ENCODE results near the gene IQCC.
A peak's percentile ranks its signal among the peaks of the same experiment; 100 is the strongest.

Gene IQCC

DNA sequence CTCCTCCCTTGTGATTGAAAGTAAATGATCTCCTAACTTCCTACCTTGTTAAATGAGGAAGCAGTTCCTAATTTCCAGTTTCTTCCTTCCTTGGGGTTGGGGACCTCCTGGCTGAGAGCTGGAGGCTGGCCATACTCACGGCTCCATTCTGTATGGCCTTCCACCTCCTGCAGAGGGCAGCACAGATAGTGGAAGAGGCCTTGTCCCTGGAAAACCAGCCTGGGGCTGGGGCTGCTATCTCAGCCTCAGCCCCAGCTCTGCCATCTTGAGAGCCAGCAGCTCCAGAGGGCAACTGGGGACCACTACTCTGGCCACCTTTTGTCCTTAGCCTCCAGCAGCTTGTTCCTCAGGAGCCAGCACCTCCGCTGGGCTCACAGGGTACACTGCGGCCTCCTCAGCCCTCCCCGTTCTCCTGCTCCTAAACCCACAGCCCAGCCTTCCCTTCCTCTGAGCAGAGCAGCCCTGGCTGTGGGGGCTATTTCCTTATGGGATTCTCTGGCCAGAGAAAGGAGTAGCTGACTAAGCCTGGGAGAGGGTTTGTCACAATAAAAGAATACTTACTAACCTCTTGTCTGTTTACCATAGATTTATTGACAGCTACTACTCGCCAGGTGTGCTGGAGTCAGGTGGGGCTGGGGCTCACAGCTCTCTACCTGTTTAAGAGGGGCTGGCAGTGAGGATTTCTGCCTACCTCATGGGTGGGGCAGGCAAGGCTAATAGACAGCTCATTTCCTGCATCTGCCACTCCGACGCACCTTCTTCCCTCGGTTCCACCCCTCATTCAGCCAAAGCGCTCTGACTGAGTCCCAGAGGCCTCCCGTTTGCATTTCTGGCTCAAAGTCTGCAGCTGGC is 10.4 kb downstream of the IQCC start:
- TF ChIP-seq EZH2phosphoT487 (IDR thresholded peaks at IDR 0.05; ENCODE audit: low read depth) = no peak
- TF ChIP-seq, protein P1, sequence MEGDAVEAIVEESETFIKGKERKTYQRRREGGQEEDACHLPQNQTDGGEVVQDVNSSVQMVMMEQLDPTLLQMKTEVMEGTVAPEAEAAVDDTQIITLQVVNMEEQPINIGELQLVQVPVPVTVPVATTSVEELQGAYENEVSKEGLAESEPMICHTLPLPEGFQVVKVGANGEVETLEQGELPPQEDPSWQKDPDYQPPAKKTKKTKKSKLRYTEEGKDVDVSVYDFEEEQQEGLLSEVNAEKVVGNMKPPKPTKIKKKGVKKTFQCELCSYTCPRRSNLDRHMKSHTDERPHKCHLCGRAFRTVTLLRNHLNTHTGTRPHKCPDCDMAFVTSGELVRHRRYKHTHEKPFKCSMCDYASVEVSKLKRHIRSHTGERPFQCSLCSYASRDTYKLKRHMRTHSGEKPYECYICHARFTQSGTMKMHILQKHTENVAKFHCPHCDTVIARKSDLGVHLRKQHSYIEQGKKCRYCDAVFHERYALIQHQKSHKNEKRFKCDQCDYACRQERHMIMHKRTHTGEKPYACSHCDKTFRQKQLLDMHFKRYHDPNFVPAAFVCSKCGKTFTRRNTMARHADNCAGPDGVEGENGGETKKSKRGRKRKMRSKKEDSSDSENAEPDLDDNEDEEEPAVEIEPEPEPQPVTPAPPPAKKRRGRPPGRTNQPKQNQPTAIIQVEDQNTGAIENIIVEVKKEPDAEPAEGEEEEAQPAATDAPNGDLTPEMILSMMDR (IDR thresholded peaks at IDR 0.05; ENCODE audit: low read depth, low read length) = peak; percentile 72
- Histone ChIP-seq H3K4me3 (ENCODE audit: low read length) (no peak overlapping the region), H3K36me3 (replicated peaks; ENCODE audit: low read depth, low read length) (no peaks in the 10 kb centered on the region), H2AFZ (ENCODE audit: low read depth, low read length) (no peak overlapping the region), H3K4me1 (ENCODE audit: low read length) (peaks cover 5% of the 10 kb centered on the region; the same call in 1 of the 2 replicates), H3K4me2 (ENCODE audit: low read length) (no peak overlapping the region), H3K9me3 (ENCODE audit: insufficient read depth, low read length) (no peaks in the 10 kb centered on the region), H3K9ac (ENCODE audit: low read length) (no peak overlapping the region), H3K79me2 (ENCODE audit: low read length) (no peaks in the 10 kb centered on the region), H3K27me3 (ENCODE audit: low read depth, low read length) (no peaks in the 10 kb centered on the region), H4K20me1 (ENCODE audit: insufficient read depth, low read length) (no peaks in the 10 kb centered on the region), H3K27ac (ENCODE audit: low read length) (no peak overlapping the region)

DNA sequence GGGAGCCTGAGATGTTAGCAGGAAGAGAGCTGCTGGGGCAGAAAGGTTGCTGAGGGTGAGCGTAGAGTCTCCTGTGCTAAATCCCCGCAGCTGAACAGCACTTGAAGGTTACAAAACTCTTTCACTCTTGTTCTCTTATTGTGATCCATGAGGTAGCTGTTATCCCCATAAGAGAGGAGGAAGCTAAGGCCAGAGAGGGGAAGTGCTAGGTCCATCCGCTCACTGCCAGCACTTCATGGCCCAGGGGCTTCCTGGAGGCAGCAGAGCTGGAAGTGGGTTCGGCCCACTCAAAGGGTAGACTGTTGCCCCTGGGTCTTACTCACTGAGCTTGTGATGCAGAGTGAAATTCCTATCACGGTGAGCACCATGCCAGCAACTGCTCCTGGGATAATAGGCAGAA is 11.1 kb downstream of the IQCC start:
- H3K4me2 ChIP-seq (ENCODE audit: low read length) = no peak overlapping the region
- no peak overlapping the region for H3K9ac ChIP-seq (ENCODE audit: low read length)

DNA sequence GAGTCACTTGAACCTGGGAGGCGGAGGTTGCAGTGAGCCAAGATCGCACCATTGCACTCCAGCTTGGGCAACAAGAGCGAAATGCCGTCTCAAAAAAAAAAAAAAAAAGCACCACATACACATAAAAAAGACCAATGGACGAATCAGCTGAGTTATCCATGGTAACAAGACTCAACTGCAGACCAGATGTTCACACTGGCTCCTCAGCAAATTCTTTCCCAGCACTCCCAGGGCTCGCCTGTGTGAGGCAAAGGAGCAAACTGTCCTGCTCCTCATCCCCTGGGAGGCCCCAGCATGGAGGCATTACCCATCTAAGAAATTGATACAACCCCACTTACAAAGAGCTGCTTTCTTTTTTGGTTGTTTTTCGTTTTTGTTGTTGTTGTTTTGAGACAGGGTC is 13.6 kb downstream of the IQCC start:
- Histone ChIP-seq H2AFZ (ENCODE audit: low read depth, low read length) (no peak overlapping the region), H3K9ac (ENCODE audit: low read length) (no peak overlapping the region), H3K27ac (ENCODE audit: low read length) (no peak overlapping the region), H3K36me3 (replicated peaks; ENCODE audit: low read depth, low read length) (no peaks in the 10 kb centered on the region), H3K79me2 (ENCODE audit: low read length) (peaks cover 18% of the 10 kb centered on the region), H4K20me1 (ENCODE audit: insufficient read depth, low read length) (no peaks in the 10 kb centered on the region), H3K27me3 (ENCODE audit: low read depth, low read length) (no peaks in the 10 kb centered on the region), H3K4me3 (ENCODE audit: low read length) (no peak overlapping the region), H3K9me3 (ENCODE audit: insufficient read depth, low read length) (no peaks in the 10 kb centered on the region), H3K4me1 (ENCODE audit: low read length) (peaks cover 11% of the 10 kb centered on the region), H3K4me2 (ENCODE audit: low read length) (no peak overlapping the region)
- TF ChIP-seq, protein P1 (IDR thresholded peaks at IDR 0.05; ENCODE audit: low read depth, low read length) = no peak
- TF ChIP-seq EZH2phosphoT487 (IDR thresholded peaks at IDR 0.05; ENCODE audit: low read depth) = no peak

More for the DNA sequence above, 11.1 kb downstream of the IQCC start:
- Histone ChIP-seq H4K20me1 (ENCODE audit: insufficient read depth, low read length) (no peaks in the 10 kb centered on the region), H3K27ac (ENCODE audit: low read length) (no peak overlapping the region), H2AFZ (ENCODE audit: low read depth, low read length) (no peak overlapping the region), H3K79me2 (ENCODE audit: low read length) (no peaks in the 10 kb centered on the region), H3K27me3 (ENCODE audit: low read depth, low read length) (no peaks in the 10 kb centered on the region), H3K36me3 (replicated peaks; ENCODE audit: low read depth, low read length) (no peaks in the 10 kb centered on the region), H3K4me1 (ENCODE audit: low read length) (peaks cover 12% of the 10 kb centered on the region), H3K9me3 (ENCODE audit: insufficient read depth, low read length) (no peaks in the 10 kb centered on the region), H3K4me3 (ENCODE audit: low read length) (no peak overlapping the region)
- no peak for TF ChIP-seq EZH2phosphoT487 (IDR thresholded peaks at IDR 0.05; ENCODE audit: low read depth)
- TF ChIP-seq, protein P1 (IDR thresholded peaks at IDR 0.05; ENCODE audit: low read depth, low read length) = no peak

DNA sequence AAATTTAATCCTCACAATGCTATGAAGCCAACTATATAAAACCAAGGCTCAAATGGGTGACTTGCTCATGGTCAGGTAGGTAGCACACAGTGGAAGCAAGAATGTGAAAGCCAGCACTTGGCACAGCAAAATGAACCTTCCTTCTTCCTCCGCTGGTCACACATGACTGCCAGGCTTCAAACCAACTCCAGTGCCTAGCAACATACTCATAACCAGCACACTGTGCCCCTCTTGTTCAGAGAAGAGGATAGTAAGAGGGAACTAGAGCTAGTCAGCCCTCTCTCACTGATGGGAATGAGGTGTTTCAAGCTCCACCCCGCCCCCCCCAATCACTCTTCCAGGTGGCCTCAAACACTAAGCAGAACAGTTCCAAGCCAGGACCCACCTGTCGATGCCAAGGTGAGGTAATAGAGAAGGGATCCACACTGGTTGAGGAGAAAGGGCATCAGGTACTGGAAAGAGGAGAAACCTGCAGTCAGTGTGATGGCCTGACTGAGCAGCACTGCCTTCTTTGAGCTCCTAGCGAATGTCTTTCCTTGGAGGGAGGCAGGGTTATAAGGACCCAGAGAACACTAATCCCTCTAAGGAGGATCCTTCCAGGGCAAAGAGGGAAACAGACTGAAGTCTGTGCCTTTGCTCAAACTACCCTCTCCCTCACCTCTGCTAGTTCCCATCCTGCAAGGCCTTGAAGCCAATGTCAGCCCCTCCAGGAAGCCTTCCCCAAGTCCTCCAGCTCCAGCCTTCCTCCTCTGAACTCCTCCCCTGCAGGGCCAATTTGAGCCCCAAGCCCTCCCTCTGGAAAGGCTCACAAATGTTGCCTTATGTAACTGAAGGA is 15.5 kb downstream of the IQCC start:
- peak overlapping the region; percentile 87 for H3K4me3 ChIP-seq (ENCODE audit: low read length)
- no peaks in the 10 kb centered on the region for H3K36me3 ChIP-seq (replicated peaks; ENCODE audit: low read depth, low read length)
- no peaks in the 10 kb centered on the region for H3K27me3 ChIP-seq (ENCODE audit: low read depth, low read length)
- H3K9ac ChIP-seq (ENCODE audit: low read length) = peak overlapping the region; percentile 88
- no peak for TF ChIP-seq EZH2phosphoT487 (IDR thresholded peaks at IDR 0.05; ENCODE audit: low read depth)
- TF ChIP-seq, protein P1 (IDR thresholded peaks at IDR 0.05; ENCODE audit: low read depth, low read length) = no peak
- peaks cover 11% of the 10 kb centered on the region for H3K4me1 ChIP-seq (ENCODE audit: low read length)
- peaks cover 21% of the 10 kb centered on the region for H3K79me2 ChIP-seq (ENCODE audit: low read length)
- H4K20me1 ChIP-seq (ENCODE audit: insufficient read depth, low read length) = no peaks in the 10 kb centered on the region
- no peaks in the 10 kb centered on the region for H3K9me3 ChIP-seq (ENCODE audit: insufficient read depth, low read length)
- H3K27ac ChIP-seq (ENCODE audit: low read length) = no peak overlapping the region
- H2AFZ ChIP-seq (ENCODE audit: low read depth, low read length) = no peak overlapping the region
- peak overlapping the region; percentile 91 for H3K4me2 ChIP-seq (ENCODE audit: low read length)
